ENCODE results near the gene ARV1.

GRCh38 chr1:231035799-231036198, 56.9 kb downstream of the ARV1 start:
- TF ChIP-seq CTCF (conservative IDR thresholded peaks at IDR 0.05; ENCODE audit: low read length) (no peak), EZH2phosphoT487 (IDR thresholded peaks at IDR 0.05; ENCODE audit: borderline replicate concordance) (no peak)

Measured in Loucy (cell line).